H1 (cell line): ENCODE data around the gene DRAM1. TPM values are rescaled to one million over a fixed set of nuclear protein-coding genes. Genes with fewer than 3 reads are reported as not detected.

Source experiments
- CTCF ChIA-PET: fragments of 300-600 bp; sonication (Branson Sonifier 250); formaldehyde crosslinking; loops from one replicate; lab custom pipeline; 2021; ENCODE audit not compliant: partially characterized antibody; lab: Charles Lee
- POLR2A ChIA-PET: fragments of 300-600 bp; sonication (Branson Sonifier 250); formaldehyde crosslinking; loops from one replicate; lab custom pipeline; 2021; ENCODE audit warnings: inconsistent platforms; ENCODE audit not compliant: partially characterized antibody; lab: Charles Lee
- DNase-seq, 2 experiments: peaks; one replicate each; pipeline versions ENCODE4 v3.0.0 to v3.0.0-alpha.2; 2010 to 2022; ENCODE audit warnings: low spot score in 2 of 2, low read depth in 1 of 2, mixed read lengths in 1 of 2
- FAIRE-seq: peaks from 2 replicates; lab custom pipeline; 2011; peaks lifted over from hg19 to GRCh38; lab: Jason Lieb, UNC
- H2AFZ ChIP-seq: 2 replicates; pipeline ENCODE4 v1.8.1; 2012; ENCODE audit warnings: low read length, inconsistent platforms
- H2AK5ac ChIP-seq: 2 replicates; pipeline ENCODE4 v1.6.1; 2013; ENCODE audit warnings: low read depth, low read length
- H2BK120ac ChIP-seq: replicated peaks from 2 replicates; pipeline ENCODE3; 2013; ENCODE audit warnings: low read depth, low read length, inconsistent platforms
- H2BK12ac ChIP-seq: 2 replicates; pipeline ENCODE4 v1.6.1; 2013; ENCODE audit warnings: low read depth, low read length
- H2BK15ac ChIP-seq: 2 replicates; pipeline ENCODE4 v1.6.1; 2013; ENCODE audit warnings: low read length
- H2BK20ac ChIP-seq: 2 replicates; pipeline ENCODE4 v1.6.1; 2013; ENCODE audit warnings: low read length
- H2BK5ac ChIP-seq: 2 replicates; pipeline ENCODE4 v1.6.1; 2013; ENCODE audit warnings: low read depth, low read length
- H3K14ac ChIP-seq: 2 replicates; pipeline ENCODE4 v1.6.1; 2013; ENCODE audit warnings: inconsistent platforms; ENCODE audit not compliant: insufficient read length
- H3K18ac ChIP-seq: 2 replicates; pipeline ENCODE4 v1.6.1; 2013; ENCODE audit warnings: low read length; ENCODE audit errors: extremely low read depth
- H3K23ac ChIP-seq: 2 replicates; pipeline ENCODE4 v1.6.1; 2013; ENCODE audit warnings: inconsistent platforms; ENCODE audit not compliant: insufficient read length
- H3K23me2 ChIP-seq: 2 replicates; pipeline ENCODE4 v1.6.1; 2013; ENCODE audit warnings: low read depth, low read length
- H3K27ac ChIP-seq: 2 replicates; pipeline ENCODE4 v1.6.1; 2011; ENCODE audit warnings: low read depth, low read length, inconsistent platforms
- H3K27me3 ChIP-seq, 4 experiments: replicated peaks in 1 of 4; 1 replicate in 1 of 4; 2 replicates in 3 of 4; pipeline versions ENCODE4 v1.6.1 to v1.8.1; 2011 to 2013; ENCODE audit warnings: low read length in 3 of 4, mild to moderate bottlenecking in 3 of 4, inconsistent platforms in 2 of 4, mixed read lengths in 2 of 4, moderate library complexity in 1 of 4; ENCODE audit not compliant: control insufficient read depth in 3 of 4, insufficient read depth in 3 of 4; ENCODE audit errors: extremely low read depth in 1 of 4
- H3K36me3 ChIP-seq, 4 experiments: 2 replicates each; pipeline versions ENCODE4 v1.6.1 to v1.8.1; 2011 to 2013; ENCODE audit warnings: mild to moderate bottlenecking in 4 of 4, low read length in 3 of 4, moderate library complexity in 2 of 4, control low read depth in 1 of 4, inconsistent platforms in 1 of 4; ENCODE audit not compliant: insufficient read depth in 4 of 4, control insufficient read depth in 2 of 4
- H3K4ac ChIP-seq: replicated peaks from 2 replicates; pipeline ENCODE3; 2013; ENCODE audit warnings: low read length, low read depth, mixed read lengths, inconsistent platforms; ENCODE audit not compliant: insufficient read length
- H3K4me1 ChIP-seq, 4 experiments: replicated peaks in 1 of 4; 1 replicate in 1 of 4; 2 replicates in 3 of 4; pipeline versions ENCODE4 v1.6.1 to v1.8.1; 2011 to 2013; ENCODE audit warnings: low read length in 3 of 4, inconsistent platforms in 2 of 4, mixed read lengths in 1 of 4; ENCODE audit not compliant: insufficient read depth in 4 of 4, control insufficient read depth in 3 of 4
- H3K4me2 ChIP-seq, 2 experiments: 2 replicates each; pipeline versions ENCODE4 v1.6.1 to v1.8.1; 2011 to 2013; ENCODE audit warnings: low read depth in 2 of 2, low read length in 2 of 2, control low read depth in 1 of 2, inconsistent platforms in 1 of 2, mild to moderate bottlenecking in 1 of 2; ENCODE audit not compliant: insufficient read depth in 1 of 2
- H3K4me3 ChIP-seq, 4 experiments: fragments of 200-600, 300-600 bp in 1 of 4; sonication (generic), shearing (Covaris generic), sonication (Bioruptor Twin) in 1 of 4; 2 replicates each; pipeline versions ENCODE4 v1.5.1 to v1.8.1; 2011 to 2016; ENCODE audit warnings: low read length in 4 of 4, low read depth in 3 of 4, control low read depth in 2 of 4, inconsistent platforms in 2 of 4, mild to moderate bottlenecking in 2 of 4, mixed read lengths in 1 of 4, moderate library complexity in 1 of 4; ENCODE audit not compliant: insufficient read depth in 2 of 4; ENCODE audit errors: extremely low read depth in 1 of 4
- H3K56ac ChIP-seq: replicated peaks from 2 replicates; pipeline ENCODE3; 2013; ENCODE audit warnings: low read depth, mild to moderate bottlenecking, mixed read lengths, low read length, inconsistent platforms; ENCODE audit not compliant: insufficient read length
- H3K79me1 ChIP-seq: 2 replicates; pipeline ENCODE4 v1.6.1; 2013; ENCODE audit warnings: low read depth, low read length, control low read depth
- H3K79me2 ChIP-seq, 2 experiments: 2 replicates each; pipeline versions ENCODE4 v1.6.1 to v1.8.1; 2012 to 2013; ENCODE audit warnings: low read length in 2 of 2, mild to moderate bottlenecking in 2 of 2, inconsistent platforms in 1 of 2; ENCODE audit not compliant: insufficient read depth in 2 of 2, control insufficient read depth in 1 of 2
- H3K9ac ChIP-seq, 4 experiments: replicated peaks in 1 of 4; 1 replicate in 1 of 4; 2 replicates in 3 of 4; pipeline versions ENCODE4 v1.6.1 to v1.8.1; 2011 to 2013; ENCODE audit warnings: low read depth in 3 of 4, low read length in 3 of 4, control low read depth in 2 of 4, mild to moderate bottlenecking in 2 of 4, moderate library complexity in 2 of 4, inconsistent platforms in 1 of 4; ENCODE audit errors: extremely low read depth in 1 of 4
- H3K9me3 ChIP-seq, 2 experiments: 2 replicates each; pipeline versions ENCODE4 v1.6.1 to v1.8.1; 2012 to 2013; ENCODE audit warnings: mild to moderate bottlenecking in 2 of 2, moderate library complexity in 2 of 2, control low read depth in 1 of 2, inconsistent platforms in 1 of 2, low read depth in 1 of 2, low read length in 1 of 2, mixed read lengths in 1 of 2; ENCODE audit not compliant: insufficient read depth in 2 of 2
- H4K20me1 ChIP-seq, 2 experiments: replicated peaks in 1 of 2; 2 replicates each; pipeline versions ENCODE3 to v1.8.1; 2011 to 2013; ENCODE audit warnings: inconsistent platforms in 2 of 2, low read length in 2 of 2, mild to moderate bottlenecking in 1 of 2; ENCODE audit not compliant: insufficient read depth in 2 of 2, control insufficient read depth in 1 of 2
- H4K5ac ChIP-seq: 2 replicates; pipeline ENCODE4 v1.6.1; 2013; ENCODE audit warnings: low read length, low read depth, mixed read lengths, inconsistent platforms; ENCODE audit not compliant: insufficient read length
- H4K8ac ChIP-seq: 2 replicates; pipeline ENCODE4 v1.8.0; 2013; ENCODE audit warnings: mild to moderate bottlenecking, moderate library complexity, low read length, inconsistent platforms; ENCODE audit not compliant: insufficient read depth; ENCODE audit errors: extremely low read depth
- H4K91ac ChIP-seq: replicated peaks from 2 replicates; pipeline ENCODE3; 2013; ENCODE audit warnings: low read length, mixed read lengths, inconsistent platforms; ENCODE audit not compliant: insufficient read length
- ATF3 ChIP-seq: IDR thresholded peaks from 2 replicates; pipeline ENCODE4 v1.6.1; 2011; ENCODE audit warnings: low read depth, mild to moderate bottlenecking, low read length; ENCODE audit not compliant: insufficient read depth
- EP300 ChIP-seq, 2 experiments: IDR thresholded peaks; 1 replicate in 1 of 2; 2 replicates in 1 of 2; pipeline ENCODE4 v1.6.1; 2011 to 2012; ENCODE audit warnings: low read depth in 2 of 2, low read length in 2 of 2, mild to moderate bottlenecking in 2 of 2, borderline replicate concordance in 1 of 2, inconsistent platforms in 1 of 2, moderate library complexity in 1 of 2
- KDM1A ChIP-seq: fragments of 200-600, 300-600 bp; sonication (generic); IDR thresholded peaks from 2 replicates; pipeline ENCODE4 v1.7.1; 2016; ENCODE audit warnings: mild to moderate bottlenecking, low read length, borderline replicate concordance
- MAFK ChIP-seq: IDR thresholded peaks from 2 replicates; pipeline ENCODE4 v1.6.1; 2012; ENCODE audit warnings: low read depth, mild to moderate bottlenecking, improper control_type of control experiment, low read length
- SIRT6 ChIP-seq: IDR thresholded peaks from one replicate; pipeline ENCODE4 v1.7.1; 2012; ENCODE audit warnings: low read length, inconsistent platforms
- SUZ12 ChIP-seq: fragments of 200-600 bp; sonication (generic); IDR thresholded peaks from 2 replicates; pipeline ENCODE4 v1.6.1; 2012; ENCODE audit warnings: mild to moderate bottlenecking, inconsistent platforms, low read length, moderate library complexity, mixed read lengths
- TCF12 ChIP-seq: IDR thresholded peaks from 2 replicates; pipeline ENCODE4 v1.6.1; 2011; ENCODE audit warnings: low read depth, mild to moderate bottlenecking, low read length
- TEAD4 ChIP-seq: IDR thresholded peaks from 2 replicates; pipeline ENCODE4 v1.6.1; 2012; ENCODE audit warnings: low read depth, low read length, inconsistent platforms, mixed read lengths
- whole genome bisulfite sequencing, 2 experiments: shearing (Covaris generic) in 1 of 2; methylation state at CpG; one replicate each; pipeline versions ENCODE4 v1.1.6 to v1.1.7; 2013 to 2015; ENCODE audit warnings: low lambda C conversion rate in 2 of 2, mixed read lengths in 2 of 2, inconsistent platforms in 1 of 2, low coverage in 1 of 2, missing lambda C conversion rate in 1 of 2; ENCODE audit not compliant: insufficient replicate concordance in 2 of 2, insufficient coverage in 1 of 2, insufficient read length in 1 of 2; ENCODE audit errors: extremely low coverage in 1 of 2, missing lambda C conversion rate in 1 of 2; 5-methylcytosine and 5-hydroxymethylcytosine counted together
- polyA plus RNA-seq, 7 experiments: library from polyadenylated mRNA; depleted of rRNA in 3 of 7; stranded (reverse) in 5 of 7; unstranded in 2 of 7; fragments of >200 nt in 5 of 7; fragments of 200-250 nt in 2 of 7; gene quantifications; 1 replicate in 5 of 7; 2 replicates in 1 of 7; 4 replicates in 1 of 7; pipeline versions ENCODE4 v1.2.1 to v1.2.3, GENCODE V29; 2011 to 2013; ENCODE audit warnings: missing spikeins in 2 of 7, mixed read lengths in 2 of 7
- total RNA-seq: library from RNA; stranded (reverse); fragmentation: NEBNext Ultra II Directional; extraction: Animal tissue kit (Norgen Biotek cat#: 25700); gene quantifications from 2 replicates; pipeline ENCODE4 v1.2.1, GENCODE V29; 2021

Gene DRAM1
- total and polyA plus RNA-seq, 2 of the 8 experiments (the other 6 are each of a cell fraction or from before 2014, with no cell fraction given) = 4.6 to 6.2 TPM

- Histone ChIP-seq H3K9ac (no peak overlapping the region), H2BK5ac (no peak overlapping the region), H3K56ac (no peak overlapping the region), H3K79me1 (no peaks in the 10 kb centered on the region), H4K8ac (no peak overlapping the region), H3K18ac (no peak overlapping the region), H3K79me2 (no peaks in the 10 kb centered on the region), H3K4me2 (no peak overlapping the region), H3K23ac (no peak overlapping the region), H2AFZ (no peak overlapping the region), H3K4ac (no peak overlapping the region), H2AK5ac (no peak overlapping the region), H4K20me1 (no peaks in the 10 kb centered on the region), H3K23me2 (no peaks in the 10 kb centered on the region), H3K36me3 (no peaks in the 10 kb centered on the region), H3K4me3 (no peak overlapping the region), H4K91ac (no peak overlapping the region), H3K27ac (no peak overlapping the region), H2BK12ac (no peak overlapping the region), H3K27me3 (no peaks in the 10 kb centered on the region), H3K9me3 (no peaks in the 10 kb centered on the region), H2BK120ac (no peak overlapping the region), H2BK15ac (no peak overlapping the region), H3K4me1 (peaks cover 0 to 10% (median 2%) of the 10 kb centered on the region in 4 experiments; a peak in 2 of 7 replicates), H4K5ac (no peak overlapping the region), H3K14ac (no peak overlapping the region), H2BK20ac (no peak overlapping the region)
- ChIA-PET CTCF (interaction anchor here (0.7 kb wide), 1 partner anchor 106 kb away, joined by 5 read pairs; no protein-coding TSS in a partner anchor), POLR2A (no interaction called here)
- FAIRE-seq (no peak), DNase-seq (no peak)
- WGBS, 2 experiments = 94% methylated on average over 7 of the region's 7 CpGs; no CpG with 5 or more reads in 1 of the 2 experiments
- TF ChIP-seq MAFK = no peak
- TF ChIP-seq TEAD4 = no peak
- no peak for TF ChIP-seq EP300 (IDR thresholded peaks at IDR 0.05; ENCODE audit: borderline replicate concordance in 1 of 2, low read depth in 2 of 2, low read length in 2 of 2)
- TF ChIP-seq SUZ12 = no peak
- no peak for TF ChIP-seq SIRT6
- no peak for TF ChIP-seq ATF3
- TF ChIP-seq TCF12 = no peak
- TF ChIP-seq KDM1A = no peak
Observed at GRCh38 chr12:101909646-101910045, 32.3 kb downstream of the DRAM1 start.
